ENCODE measurements around the gene TMPRSS7. TPM values are rescaled to one million over a fixed set of nuclear protein-coding genes. Genes with fewer than 3 reads are reported as not detected.
A peak's percentile ranks its signal among the peaks of the same experiment; 100 is the strongest.

The TMPRSS7 gene
- total and polyA plus RNA-seq, 3 experiments from 2014 or later, result not detected

DNA sequence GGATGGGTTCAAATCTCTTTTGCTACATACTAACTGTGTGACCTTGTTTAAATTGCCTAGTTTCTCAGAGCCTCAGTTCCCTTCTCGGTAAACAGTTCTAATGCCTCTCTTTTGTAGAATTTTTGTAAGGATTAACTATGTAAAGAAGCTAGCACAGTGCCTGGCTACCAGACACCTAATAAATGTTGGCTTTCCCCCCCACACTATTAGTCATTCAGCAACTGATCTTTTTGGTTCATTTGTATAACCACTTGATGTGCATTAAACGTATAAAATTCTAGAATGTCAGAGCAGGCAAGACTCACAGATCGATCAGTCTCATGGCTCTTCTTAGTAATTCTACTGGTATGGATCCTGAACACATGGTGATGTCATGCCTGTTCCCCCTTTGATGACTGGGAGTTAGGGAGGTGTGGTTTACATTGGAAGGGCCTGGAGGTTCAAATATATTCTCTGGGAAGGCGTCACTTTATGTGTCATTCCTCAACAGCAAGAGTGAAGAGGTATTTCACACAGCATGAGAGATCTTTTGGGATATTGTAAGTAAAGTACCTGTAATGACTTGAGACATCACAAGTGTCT is 29.4 kb upstream of the TMPRSS7 start:
- POLR2A ChIA-PET, result no interaction called here
- peaks cover 0 to 1% of the 10 kb centered on the region in 2 donors for H3K27me3 Mint-ChIP-seq
- H3K27me3 ChIP-seq (ENCODE audit: insufficient read depth, low read length, poor library complexity, severe bottlenecking), result no peaks in the 10 kb centered on the region

DNA sequence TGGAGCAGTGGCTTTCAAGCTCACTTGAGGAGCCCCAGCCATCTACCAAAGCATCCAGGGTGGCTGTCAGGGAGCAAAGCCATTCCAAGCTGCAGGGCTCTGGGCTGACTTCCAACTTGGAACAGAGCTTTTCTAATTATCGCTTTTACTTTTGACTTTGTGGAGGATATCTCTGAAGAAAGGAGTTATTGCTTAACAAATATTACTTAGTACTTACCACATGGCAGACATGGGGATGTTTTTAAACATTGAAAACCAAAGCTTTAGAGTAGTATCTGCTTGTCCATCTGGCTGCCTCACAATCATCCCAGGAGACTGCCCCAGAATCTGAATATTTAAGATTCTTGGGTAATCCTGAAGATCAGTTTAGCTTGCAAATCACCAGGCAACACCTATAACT is 26.9 kb upstream of the TMPRSS7 start:
- no peaks in the 10 kb centered on the region for H3K9me3 ChIP-seq (ENCODE audit: low read length)
- Mint-ChIP-seq H3K27ac (no peak overlapping the region), H3K9me3 (no peaks in the 10 kb centered on the region), H3K4me1 (peaks cover 15 to 16% (median 15%) of the 10 kb centered on the region in 3 donors), H3K4me3 (no peak overlapping the region), H3K27me3 (peaks cover 0 to 1% of the 10 kb centered on the region in 2 donors), H3K36me3 (no peaks in the 10 kb centered on the region)
- no peaks in the 10 kb centered on the region for H3K36me3 ChIP-seq (ENCODE audit: insufficient read depth, low read length)
- POLR2A ChIA-PET, result no interaction called here
- H3K4me3 ChIP-seq (ENCODE audit: low read length), result no peak overlapping the region
- no peaks in the 10 kb centered on the region for H3K27me3 ChIP-seq (ENCODE audit: insufficient read depth, low read length, poor library complexity, severe bottlenecking)
- peaks cover 7% of the 10 kb centered on the region for H3K4me1 ChIP-seq (ENCODE audit: insufficient read depth, low read length)
- DNase-seq, result no peak
- CTCF ChIA-PET, result interaction anchor here (0.9 to 1.9 kb wide), 5 partner anchors 9 to 18 kb away, joined by 3 to 7 read pairs (median 3); no protein-coding TSS in a partner anchor
- no peak overlapping the region for H3K27ac ChIP-seq (ENCODE audit: low read depth, low read length)

More for the DNA sequence above, 29.4 kb upstream of the TMPRSS7 start:
- no peak for DNase-seq
- Histone ChIP-seq H3K36me3 (ENCODE audit: insufficient read depth, low read length) (no peaks in the 10 kb centered on the region), H3K9me3 (ENCODE audit: low read length) (no peaks in the 10 kb centered on the region), H3K4me1 (ENCODE audit: insufficient read depth, low read length) (peaks cover 15% of the 10 kb centered on the region), H3K4me3 (ENCODE audit: low read length) (no peak overlapping the region), H3K27ac (ENCODE audit: low read depth, low read length) (no peak overlapping the region)
- no peaks in the 10 kb centered on the region for H3K36me3 Mint-ChIP-seq
- no peaks in the 10 kb centered on the region for H3K9me3 Mint-ChIP-seq
- peaks cover 22 to 25% (median 22%) of the 10 kb centered on the region in 3 donors for H3K4me1 Mint-ChIP-seq
- CTCF ChIA-PET, result interaction anchor here (2.3 to 10.3 kb wide), 2 partner anchors 8 to 16 kb away, joined by 5 to 50 read pairs; no protein-coding TSS in a partner anchor
- H3K4me3 Mint-ChIP-seq, result no peak overlapping the region
- H3K27ac Mint-ChIP-seq, result no peak overlapping the region

DNA sequence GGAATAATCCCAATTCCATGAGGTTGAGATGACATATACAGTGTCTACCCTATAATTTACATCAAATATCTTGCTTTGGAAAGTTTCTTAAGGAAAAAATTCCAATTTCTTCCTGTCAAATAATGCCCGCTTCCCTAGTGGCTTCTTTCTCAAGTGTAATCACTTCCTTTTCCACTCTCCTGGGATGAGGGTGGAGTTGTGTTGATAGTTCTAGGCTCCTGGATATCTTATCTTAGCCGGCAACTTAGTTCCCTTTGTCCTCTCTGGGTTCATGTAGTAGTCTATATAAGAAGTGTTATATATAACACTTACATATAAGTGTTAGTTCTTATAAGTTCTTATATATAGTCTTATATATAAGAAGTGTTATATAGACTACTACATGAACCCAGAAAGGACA is 24.9 kb upstream of the TMPRSS7 start:
- Mint-ChIP-seq H3K27me3 (peaks cover 0 to 1% of the 10 kb centered on the region in 2 donors), H3K4me1 (peaks cover 5 to 19% (median 11%) of the 10 kb centered on the region in 3 donors), H3K9me3 (no peaks in the 10 kb centered on the region), H3K36me3 (no peaks in the 10 kb centered on the region), H3K4me3 (no peak overlapping the region), H3K27ac (peak overlapping the region in 1 of 8 donors; percentile 3)
- ChIA-PET POLR2A (no interaction called here), CTCF (no interaction called here)
- Histone ChIP-seq H3K9me3 (ENCODE audit: low read length) (no peaks in the 10 kb centered on the region), H3K4me3 (ENCODE audit: low read length) (no peak overlapping the region), H3K36me3 (ENCODE audit: insufficient read depth, low read length) (no peaks in the 10 kb centered on the region), H3K4me1 (ENCODE audit: insufficient read depth, low read length) (peaks cover 5% of the 10 kb centered on the region), H3K27ac (ENCODE audit: low read depth, low read length) (no peak overlapping the region), H3K27me3 (ENCODE audit: insufficient read depth, low read length, poor library complexity, severe bottlenecking) (no peaks in the 10 kb centered on the region)
- no peak for DNase-seq

DNA sequence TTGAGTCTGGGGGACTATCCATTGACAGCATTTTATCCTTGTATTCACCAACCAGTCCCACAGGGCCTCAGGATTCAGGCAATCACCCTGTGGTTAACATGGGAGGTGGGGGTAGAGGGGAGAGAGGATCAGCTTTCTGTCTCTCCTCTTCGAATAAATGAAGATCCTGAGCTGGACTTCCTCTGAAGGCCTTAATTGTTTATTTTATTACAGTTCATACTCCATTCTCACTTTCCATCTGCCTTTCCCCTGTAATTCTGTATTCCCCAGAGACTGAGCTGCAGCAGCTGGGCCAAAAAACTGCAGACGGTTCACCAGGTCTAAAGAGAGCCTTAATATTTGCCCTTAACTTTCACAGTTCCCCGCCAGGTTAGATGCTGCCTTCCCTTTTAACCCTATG is 23.9 kb upstream of the TMPRSS7 start:
- POLR2A ChIA-PET, result no interaction called here
- DNase-seq, result no peak
- no peaks in the 10 kb centered on the region for H3K36me3 Mint-ChIP-seq

DNA sequence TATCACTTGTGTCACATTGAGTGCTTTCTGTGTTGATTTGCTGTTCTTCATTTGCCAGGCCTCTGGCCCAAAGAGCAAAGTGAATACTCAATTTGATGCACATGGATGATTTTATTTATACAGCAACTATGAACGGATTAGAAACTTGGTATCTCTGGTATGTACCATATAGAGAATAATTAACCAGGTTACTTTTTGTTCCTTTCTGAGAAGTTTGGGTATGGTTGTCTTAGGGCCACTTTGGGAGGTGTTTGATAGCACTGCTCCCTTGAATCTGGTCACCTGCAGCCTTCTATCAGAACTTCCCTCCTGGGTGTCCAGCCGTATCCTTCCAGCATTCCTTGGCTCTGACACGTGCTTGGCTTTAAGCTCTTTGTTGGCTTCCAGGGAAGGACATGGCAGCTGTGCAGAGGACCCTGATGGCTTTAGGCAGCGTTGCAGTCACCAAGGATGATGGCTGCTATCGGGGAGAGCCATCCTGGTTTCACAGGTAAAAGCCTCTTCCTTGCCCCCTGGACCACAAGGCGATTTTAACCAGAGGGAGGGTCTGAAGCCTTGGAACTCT is 23.1 kb upstream of the TMPRSS7 start:
- Mint-ChIP-seq H3K9me3 (no peaks in the 10 kb centered on the region), H3K27me3 (peaks cover 0 to 1% of the 10 kb centered on the region in 2 donors), H3K27ac (no peak overlapping the region), H3K4me1 (peaks cover 5 to 19% (median 11%) of the 10 kb centered on the region in 3 donors), H3K36me3 (no peaks in the 10 kb centered on the region), H3K4me3 (no peak overlapping the region)
- DNase-seq, result no peak
- CTCF ChIA-PET, result interaction anchor here (1.0 to 4.6 kb wide), 3 partner anchors 10 to 295 kb away, joined by 3 to 53 read pairs (median 20); partner anchors contain the start of gene ABHD10
- Histone ChIP-seq H3K4me3 (ENCODE audit: low read length) (no peak overlapping the region), H3K27me3 (ENCODE audit: insufficient read depth, low read length, poor library complexity, severe bottlenecking) (no peaks in the 10 kb centered on the region), H3K27ac (ENCODE audit: low read depth, low read length) (no peak overlapping the region), H3K36me3 (ENCODE audit: insufficient read depth, low read length) (no peaks in the 10 kb centered on the region), H3K9me3 (ENCODE audit: low read length) (no peaks in the 10 kb centered on the region), H3K4me1 (ENCODE audit: insufficient read depth, low read length) (peaks cover 5% of the 10 kb centered on the region)
- POLR2A ChIA-PET, result no interaction called here

More for the DNA sequence above, 23.9 kb upstream of the TMPRSS7 start:
- CTCF ChIA-PET, result interaction anchor here (1.0 kb wide), 1 partner anchor 9 kb away, joined by 3 read pairs; no protein-coding TSS in a partner anchor
- H3K27ac ChIP-seq (ENCODE audit: low read depth, low read length), result no peak overlapping the region
- H3K27me3 Mint-ChIP-seq, result peaks cover 0 to 1% of the 10 kb centered on the region in 2 donors
- no peak overlapping the region for H3K4me3 Mint-ChIP-seq
- no peaks in the 10 kb centered on the region for H3K9me3 Mint-ChIP-seq
- peaks cover 5% of the 10 kb centered on the region for H3K4me1 ChIP-seq (ENCODE audit: insufficient read depth, low read length)
- no peak overlapping the region for H3K27ac Mint-ChIP-seq
- no peaks in the 10 kb centered on the region for H3K9me3 ChIP-seq (ENCODE audit: low read length)
- no peaks in the 10 kb centered on the region for H3K27me3 ChIP-seq (ENCODE audit: insufficient read depth, low read length, poor library complexity, severe bottlenecking)
- no peak overlapping the region for H3K4me3 ChIP-seq (ENCODE audit: low read length)
- peaks cover 5 to 19% (median 11%) of the 10 kb centered on the region in 3 donors for H3K4me1 Mint-ChIP-seq
- H3K36me3 ChIP-seq (ENCODE audit: insufficient read depth, low read length), result no peaks in the 10 kb centered on the region

- Mint-ChIP-seq H3K27ac (peak overlapping the region in 1 of 8 donors; percentile 20), H3K9me3 (no peaks in the 10 kb centered on the region), H3K27me3 (peaks cover 0 to 1% of the 10 kb centered on the region in 2 donors), H3K4me3 (no peak overlapping the region), H3K36me3 (no peaks in the 10 kb centered on the region), H3K4me1 (peaks cover 5 to 19% (median 11%) of the 10 kb centered on the region in 3 donors)
- H3K9me3 ChIP-seq (ENCODE audit: low read length), result no peaks in the 10 kb centered on the region
- POLR2A ChIA-PET, result interaction anchor here (0.7 kb wide), 1 partner anchor 290 kb away, joined by 3 read pairs; no protein-coding TSS in a partner anchor
- DNase-seq, result no peak
- H3K36me3 ChIP-seq (ENCODE audit: insufficient read depth, low read length), result no peaks in the 10 kb centered on the region
- H3K27me3 ChIP-seq (ENCODE audit: insufficient read depth, low read length, poor library complexity, severe bottlenecking), result no peaks in the 10 kb centered on the region
- peaks cover 5% of the 10 kb centered on the region for H3K4me1 ChIP-seq (ENCODE audit: insufficient read depth, low read length)
- H3K4me3 ChIP-seq (ENCODE audit: low read length), result no peak overlapping the region
- no peak overlapping the region for H3K27ac ChIP-seq (ENCODE audit: low read depth, low read length)
- CTCF ChIA-PET, result interaction anchor here (1.0 to 5.2 kb wide), 13 partner anchors 12 to 506 kb away, joined by 3 to 53 read pairs (median 6); partner anchors contain the start of genes ABHD10 and TAGLN3
These were observed 22.1 kb upstream of the TMPRSS7 start for GRCh38 chr3:112012205-112012992.

- POLR2A ChIA-PET, result no interaction called here
These were observed 21.3 kb upstream of the TMPRSS7 start for GRCh38 chr3:112013058-112013783.

More at GRCh38 chr3:112013058-112013783, 21.3 kb upstream of the TMPRSS7 start:
- peaks cover 5 to 19% (median 11%) of the 10 kb centered on the region in 3 donors for H3K4me1 Mint-ChIP-seq
- Histone ChIP-seq H3K4me3 (ENCODE audit: low read length) (no peak overlapping the region), H3K36me3 (ENCODE audit: insufficient read depth, low read length) (no peaks in the 10 kb centered on the region), H3K4me1 (ENCODE audit: insufficient read depth, low read length) (peaks cover 5% of the 10 kb centered on the region), H3K27me3 (ENCODE audit: insufficient read depth, low read length, poor library complexity, severe bottlenecking) (no peaks in the 10 kb centered on the region), H3K27ac (ENCODE audit: low read depth, low read length) (no peak overlapping the region), H3K9me3 (ENCODE audit: low read length) (no peaks in the 10 kb centered on the region)
- DNase-seq, result peak; percentile 15 to 57 (median 41)
- H3K4me3 Mint-ChIP-seq, result peak overlapping the region in 4 of 7 donors; percentile 21 to 67 (median 36)
- H3K9me3 Mint-ChIP-seq, result no peaks in the 10 kb centered on the region
- no peaks in the 10 kb centered on the region for H3K36me3 Mint-ChIP-seq
- peaks cover 0 to 1% of the 10 kb centered on the region in 2 donors for H3K27me3 Mint-ChIP-seq
- CTCF ChIA-PET, result interaction anchor here (0.9 to 5.2 kb wide), 19 partner anchors 11 to 505 kb away, joined by 3 to 53 read pairs (median 6); partner anchors contain the start of genes ABHD10 and TAGLN3
- H3K27ac Mint-ChIP-seq, result peak overlapping the region in 2 of 8 donors; percentile 20 to 76
